ENCODE data around the gene KRTAP1-3.
A peak's percentile ranks its signal among the peaks of the same experiment; 100 is the strongest.
"Not testable (repeated sequence)": the region's sequence is repeated elsewhere in the genome, so short reads cannot be mapped to it uniquely, and the experiment has no call there.

The KRTAP1-3 gene

DNA sequence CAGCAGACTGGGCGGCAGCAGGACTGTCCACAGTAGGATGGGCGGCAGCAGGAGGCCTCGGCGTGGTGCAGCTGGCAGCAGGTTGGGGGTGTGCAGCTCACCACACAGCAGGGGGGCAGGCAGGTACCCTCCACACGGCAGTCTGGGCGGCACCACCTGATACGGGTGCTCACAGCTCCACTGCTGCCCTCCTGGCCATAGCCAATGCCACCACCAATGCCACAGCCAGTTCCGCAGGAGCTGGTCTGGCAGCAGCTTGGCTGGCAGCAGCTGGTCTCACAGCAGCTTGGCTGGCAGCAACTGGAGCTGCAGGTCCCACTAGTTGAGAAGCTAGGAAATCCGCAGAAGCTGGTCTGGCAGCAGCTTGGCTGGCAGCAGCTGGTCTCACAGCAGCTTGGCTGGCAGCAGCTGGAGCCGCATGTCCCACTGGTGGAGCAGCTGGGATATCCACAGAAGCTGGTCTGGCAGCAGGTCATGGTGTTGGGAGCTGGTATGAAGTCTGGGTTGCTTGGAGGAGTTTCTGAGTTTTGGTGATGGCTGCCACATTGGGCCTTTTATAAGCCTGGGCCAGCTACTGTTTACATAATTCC, at the start of gene KRTAP1-3:
KRTAP1-3 (minus strand) TSS at position 529 of the 590 bp plus-strand sequence; CDS start at position 476, 53 bp downstream.
- not testable (repeated sequence) for DNase-seq (ENCODE audit: low spot score)

GRCh38 chr17:41084100-41084856, 49.6 kb upstream of the KRTAP1-3 start, which contains the start of gene KRTAP4-7:
Gene KRTAP4-7, plus strand, starts transcription at chr17:41084150. Its CDS starts 57 bp downstream, at chr17:41084207.
- not testable (repeated sequence) for DNase-seq (ENCODE audit: low spot score)

GRCh38 chr17:41083427-41083826, 48.8 kb upstream of the KRTAP1-3 start:
- peak; percentile 81 for DNase-seq (ENCODE audit: low spot score)

- peak; percentile 47 for DNase-seq (ENCODE audit: low spot score)
These were observed 48.0 kb upstream of the KRTAP1-3 start for GRCh38 chr17:41082626-41083025.

DNA sequence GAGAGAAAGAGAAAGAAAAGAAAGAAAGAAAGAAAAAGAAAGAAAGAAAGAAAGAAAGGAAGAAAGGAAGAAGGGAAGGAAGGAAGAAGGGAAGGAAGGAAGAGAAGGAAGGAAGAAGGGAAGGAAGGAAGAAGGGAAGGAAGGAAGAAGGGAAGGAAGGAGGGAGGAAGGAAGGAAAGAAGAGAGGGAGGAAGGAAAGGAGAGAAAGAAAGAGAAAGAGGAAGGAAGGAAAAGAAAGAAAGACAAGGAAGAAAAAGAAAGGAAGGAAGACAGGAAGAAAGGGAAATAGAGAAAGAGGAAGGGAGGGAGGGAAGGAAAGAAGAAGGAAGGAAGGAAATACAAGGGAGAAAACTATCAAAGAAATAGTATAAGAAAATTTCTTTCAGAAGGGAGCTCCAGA, 42.1 kb upstream of the KRTAP1-3 start:
- no peak for DNase-seq (ENCODE audit: low spot score)

DNA sequence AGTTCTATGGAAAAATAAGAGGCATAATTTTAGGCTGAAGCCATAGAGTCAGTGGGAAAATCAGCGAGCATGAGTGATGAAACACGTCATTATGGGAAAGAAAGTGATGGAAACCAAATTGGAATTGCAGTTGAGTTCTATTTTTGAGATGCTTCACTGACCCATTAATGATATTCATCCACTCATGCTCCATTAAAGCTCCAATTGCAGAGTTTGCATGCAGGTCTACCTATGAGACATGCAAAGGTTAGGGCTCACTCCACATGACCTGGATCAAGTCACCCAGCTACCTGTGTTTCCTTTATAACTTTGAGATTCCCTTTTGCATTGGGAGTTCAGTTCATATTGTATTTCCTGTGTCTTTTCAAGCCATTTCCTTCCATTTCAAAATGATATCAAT, 39.0 kb upstream of the KRTAP1-3 start:
- DNase-seq (ENCODE audit: low spot score) = peak; percentile 51

- DNase-seq (ENCODE audit: low spot score) = no peak
These were observed 37.1 kb upstream of the KRTAP1-3 start for GRCh38 chr17:41071606-41072360.

DNA sequence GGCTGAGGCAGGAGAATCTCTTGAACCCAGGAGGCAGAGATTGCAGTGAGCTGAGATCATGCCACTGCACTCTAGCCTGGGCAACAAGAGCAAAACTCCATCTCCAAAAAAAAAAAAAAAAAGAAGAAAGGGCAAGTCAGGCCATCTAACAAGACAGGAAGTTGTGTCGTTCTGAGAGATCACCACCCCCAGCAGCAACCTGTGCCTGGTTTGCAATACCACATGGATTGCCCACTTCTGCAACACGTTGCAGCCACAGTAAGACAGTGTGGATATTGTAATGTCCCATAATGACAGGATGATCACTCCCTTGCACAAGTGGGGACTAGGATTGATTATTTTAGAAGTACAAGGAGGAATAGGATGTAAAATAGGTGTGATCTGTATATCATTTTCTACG, 34.4 kb upstream of the KRTAP1-3 start:
- DNase-seq (ENCODE audit: low spot score) = no peak

GRCh38 chr17:41067281-41067680, 32.6 kb upstream of the KRTAP1-3 start:
- no peak for DNase-seq (ENCODE audit: low spot score)

DNA sequence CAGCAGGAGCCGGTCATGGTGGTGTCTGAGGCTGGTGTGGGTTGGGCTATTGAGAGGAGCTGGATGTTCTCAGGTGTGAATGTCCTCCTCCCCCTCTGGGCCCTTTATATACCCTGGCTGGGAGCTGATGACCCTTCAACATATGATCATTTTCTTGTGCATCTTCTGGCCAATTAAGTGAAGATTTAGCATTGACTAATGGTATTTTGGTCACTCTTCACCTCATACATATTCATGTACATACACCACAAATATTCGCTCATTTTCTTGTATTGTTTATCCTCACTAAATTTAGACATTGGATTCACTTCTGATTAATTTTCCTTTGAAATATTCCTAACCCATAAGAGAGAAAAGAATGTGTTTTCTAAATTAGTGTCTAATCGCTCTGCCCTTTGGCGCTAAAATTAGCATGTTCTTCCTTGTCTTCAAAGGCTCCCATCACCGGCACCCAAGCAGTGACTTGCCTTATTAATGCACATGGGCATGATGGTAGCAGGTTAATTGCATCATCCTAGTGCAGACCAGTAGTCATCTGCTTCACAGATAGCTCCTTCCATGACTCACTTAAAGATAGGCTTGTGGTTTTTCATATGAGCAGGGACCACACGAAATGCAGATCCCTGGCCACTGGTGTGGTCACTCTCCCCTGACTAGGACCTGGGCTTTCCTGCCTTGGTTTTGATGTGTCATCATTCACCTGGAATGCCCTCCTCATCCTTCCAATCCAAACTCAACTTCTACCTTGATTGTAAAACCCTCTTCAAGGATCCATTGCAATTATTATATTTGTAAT, 31.4 kb upstream of the KRTAP1-3 start, which contains the start of gene KRTAP2-4:
KRTAP2-4 (minus strand) TSS at position 51 of the 796 bp plus-strand sequence; CDS start at position 17, 34 bp downstream.
- DNase-seq (ENCODE audit: low spot score) = peak; percentile 99

- DNase-seq (ENCODE audit: low spot score) = peak; percentile 56
These were observed 30.5 kb upstream of the KRTAP1-3 start for GRCh38 chr17:41065016-41065689.

GRCh38 chr17:41064301-41064700, 29.6 kb upstream of the KRTAP1-3 start:
- DNase-seq (ENCODE audit: low spot score) = no peak

GRCh38 chr17:41063449-41063848, 28.8 kb upstream of the KRTAP1-3 start:
- DNase-seq (ENCODE audit: low spot score) = no peak

DNA sequence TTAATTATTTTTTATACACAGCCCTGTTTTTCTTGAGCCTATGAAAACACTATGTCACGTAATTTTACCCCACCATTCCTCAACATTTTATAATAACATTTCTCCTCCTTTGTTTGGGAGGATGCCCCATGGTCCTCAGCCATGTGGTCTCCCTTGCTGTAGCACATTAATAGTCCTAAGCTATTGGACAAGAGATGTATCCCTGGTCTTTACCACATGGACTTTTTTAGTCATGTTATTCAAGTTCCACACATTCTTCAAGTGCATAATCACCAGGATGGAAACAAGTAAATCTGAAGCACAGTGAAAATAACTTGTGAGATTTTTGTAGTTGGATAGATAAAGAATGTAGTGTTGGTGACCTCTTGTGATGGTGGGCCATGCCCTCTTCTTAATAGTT, 27.3 kb upstream of the KRTAP1-3 start:
- peak; percentile 97 for DNase-seq (ENCODE audit: low spot score)

- DNase-seq (ENCODE audit: low spot score) = peak; percentile 100
These were observed 25.5 kb upstream of the KRTAP1-3 start, which contains the start of gene KRTAP2-3 for GRCh38 chr17:41060052-41060604. Gene KRTAP2-3, minus strand, starts transcription at chr17:41060114. Its CDS starts 64 bp downstream, at chr17:41060050.

GRCh38 chr17:41059276-41060051, 24.8 kb upstream of the KRTAP1-3 start:
- peak; percentile 85 for DNase-seq (ENCODE audit: low spot score)

- peak; percentile 79 for DNase-seq (ENCODE audit: low spot score)
These were observed 24.1 kb upstream of the KRTAP1-3 start for GRCh38 chr17:41058741-41059140.

- no peak for DNase-seq (ENCODE audit: low spot score)
These were observed 22.9 kb upstream of the KRTAP1-3 start for GRCh38 chr17:41057547-41057946.

- DNase-seq (ENCODE audit: low spot score) = not testable (repeated sequence)
These were observed 20.5 kb upstream of the KRTAP1-3 start, which contains the start of gene KRTAP2-2 for GRCh38 chr17:41055130-41055529. Gene KRTAP2-2, minus strand, starts transcription at chr17:41055230. Its CDS starts 19 bp downstream, at chr17:41055211.

DNA sequence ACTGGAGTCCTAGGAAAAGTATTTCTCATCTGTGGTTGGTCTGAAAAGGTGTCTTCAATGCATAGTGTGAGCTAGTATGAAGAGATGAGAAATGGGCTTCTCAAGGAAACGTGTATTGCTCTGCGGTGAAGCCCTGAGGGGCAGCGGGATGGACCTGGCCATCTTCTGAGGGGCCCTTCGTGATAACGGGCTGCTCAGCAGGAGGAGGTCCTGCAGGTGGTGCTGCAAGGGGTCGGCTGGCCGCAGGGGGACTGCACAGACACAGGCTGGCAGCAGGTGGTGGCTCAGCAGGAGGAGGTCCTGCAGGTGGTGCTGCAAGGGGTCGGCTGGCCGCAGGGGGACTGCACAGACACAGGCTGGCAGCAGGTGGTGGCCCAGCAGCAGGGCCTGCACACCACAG, 19.9 kb upstream of the KRTAP1-3 start:
- not testable (repeated sequence) for DNase-seq (ENCODE audit: low spot score)
